Left ventricle myocardium inferior (tissue), 1 donor: ENCODE results near the gene PPP1R13B. TPM values are rescaled to one million over a fixed set of nuclear protein-coding genes. Genes with fewer than 3 reads are reported as not detected.

ENCODE experiments used
- DNase-seq: peaks from one replicate; pipeline ENCODE4 v3.0.0-alpha.2; 2020
- H3K27ac ChIP-seq: fragments of 200-600 bp; replicated peaks from 2 replicates; pipeline ENCODE4 v1.8.0; 2021
- H3K27me3 ChIP-seq: fragments of 200-600 bp; 2 replicates; pipeline ENCODE4 v1.8.0; 2021; ENCODE audit warnings: low read depth
- H3K36me3 ChIP-seq: fragments of 200-600 bp; 2 replicates; pipeline ENCODE4 v1.8.0; 2021
- H3K4me1 ChIP-seq: fragments of 200-600 bp; 2 replicates; pipeline ENCODE4 v1.8.0; 2021
- H3K4me3 ChIP-seq: fragments of 200-600 bp; 2 replicates; pipeline ENCODE4 v1.8.0; 2021; ENCODE audit warnings: mild to moderate bottlenecking, moderate library complexity
- H3K9me3 ChIP-seq: fragments of 200-600 bp; replicated peaks from 2 replicates; pipeline ENCODE4 v1.8.0; 2021
- intact Hi-C: fragments of 100-400 bp; cut with micrococcal nuclease; formaldehyde crosslinking; loops from one replicate; pipeline ENCODE4 v1.11.0; 2022
- total RNA-seq: library from RNA; stranded (reverse); fragmentation: NEBNext Ultra II Directional; extraction: Animal tissue kit (Norgen Biotek cat#: 25700); gene quantifications from one replicate; pipeline ENCODE4 v1.2.1, GENCODE V29; 2021
- TF ChIP-seq, protein P1 (sequence below): fragments of 200-600 bp; IDR thresholded peaks from 2 replicates; pipeline ENCODE4 v1.8.0; 2021; ENCODE audit warnings: antibody characterized with exemption, mild to moderate bottlenecking, borderline replicate concordance
- donor health status: DM: no; HTN: yes; CAD: no; lungs with severe emphysema.

The PPP1R13B gene
- total RNA-seq, 1 donor from 2014 or later = 104 TPM

DNA sequence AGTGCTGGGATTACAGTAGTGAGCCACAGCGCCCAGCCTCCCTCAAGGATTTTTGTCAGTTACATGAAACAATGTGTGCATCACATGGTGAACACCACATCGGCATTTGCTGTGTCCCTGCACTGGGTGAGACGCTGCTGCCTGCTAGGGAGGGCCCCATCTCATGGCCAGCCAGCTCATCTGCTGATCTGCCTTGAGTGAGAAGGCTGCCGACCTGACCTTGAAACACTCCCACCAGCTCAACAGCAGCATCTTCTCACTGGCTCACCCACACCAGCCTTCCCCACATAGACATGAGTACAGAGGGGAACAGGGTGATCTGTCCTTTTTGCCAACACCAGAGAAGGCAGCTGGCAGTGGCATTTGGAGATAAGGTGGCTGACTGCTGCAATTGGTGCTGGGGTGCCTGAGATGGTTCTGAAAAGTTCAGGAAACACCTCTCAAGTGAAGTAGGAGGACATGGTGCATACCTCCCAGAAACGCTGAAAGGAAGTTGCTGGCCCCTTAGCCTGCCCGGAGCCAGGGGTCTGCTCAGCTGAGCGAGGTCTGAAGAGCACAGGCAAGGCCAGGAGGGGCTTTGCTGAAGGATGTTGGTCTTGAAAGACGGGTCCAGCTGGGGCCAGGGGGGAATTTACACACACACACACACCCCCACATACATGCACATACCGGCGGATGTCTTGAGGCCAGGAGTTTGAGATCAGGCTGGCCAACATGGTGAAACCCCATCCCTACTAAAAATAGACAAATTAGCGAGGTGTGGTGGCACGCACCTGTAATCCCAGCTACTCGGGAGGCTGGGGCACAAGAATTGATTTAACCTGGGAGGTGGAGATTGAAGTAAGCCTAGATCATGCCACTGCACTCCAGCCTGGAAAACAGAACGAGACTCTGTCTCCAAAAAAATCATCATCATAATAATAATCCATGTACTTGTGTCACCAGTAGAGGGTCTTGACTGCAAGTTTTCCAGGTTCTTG lies 14.3 kb upstream of the PPP1R13B start:
- intact Hi-C loops = no loop called here
- no peak overlapping the region for H3K4me3 ChIP-seq
- no peaks in the 10 kb centered on the region for H3K9me3 ChIP-seq
- peaks cover 34% of the 10 kb centered on the region for H3K4me1 ChIP-seq
- no peaks in the 10 kb centered on the region for H3K27me3 ChIP-seq
- peak; percentile 68 for DNase-seq
- TF ChIP-seq, protein P1, sequence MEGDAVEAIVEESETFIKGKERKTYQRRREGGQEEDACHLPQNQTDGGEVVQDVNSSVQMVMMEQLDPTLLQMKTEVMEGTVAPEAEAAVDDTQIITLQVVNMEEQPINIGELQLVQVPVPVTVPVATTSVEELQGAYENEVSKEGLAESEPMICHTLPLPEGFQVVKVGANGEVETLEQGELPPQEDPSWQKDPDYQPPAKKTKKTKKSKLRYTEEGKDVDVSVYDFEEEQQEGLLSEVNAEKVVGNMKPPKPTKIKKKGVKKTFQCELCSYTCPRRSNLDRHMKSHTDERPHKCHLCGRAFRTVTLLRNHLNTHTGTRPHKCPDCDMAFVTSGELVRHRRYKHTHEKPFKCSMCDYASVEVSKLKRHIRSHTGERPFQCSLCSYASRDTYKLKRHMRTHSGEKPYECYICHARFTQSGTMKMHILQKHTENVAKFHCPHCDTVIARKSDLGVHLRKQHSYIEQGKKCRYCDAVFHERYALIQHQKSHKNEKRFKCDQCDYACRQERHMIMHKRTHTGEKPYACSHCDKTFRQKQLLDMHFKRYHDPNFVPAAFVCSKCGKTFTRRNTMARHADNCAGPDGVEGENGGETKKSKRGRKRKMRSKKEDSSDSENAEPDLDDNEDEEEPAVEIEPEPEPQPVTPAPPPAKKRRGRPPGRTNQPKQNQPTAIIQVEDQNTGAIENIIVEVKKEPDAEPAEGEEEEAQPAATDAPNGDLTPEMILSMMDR = no peak
- H3K36me3 ChIP-seq = no peaks in the 10 kb centered on the region
- peak overlapping the region; percentile 89 for H3K27ac ChIP-seq

DNA sequence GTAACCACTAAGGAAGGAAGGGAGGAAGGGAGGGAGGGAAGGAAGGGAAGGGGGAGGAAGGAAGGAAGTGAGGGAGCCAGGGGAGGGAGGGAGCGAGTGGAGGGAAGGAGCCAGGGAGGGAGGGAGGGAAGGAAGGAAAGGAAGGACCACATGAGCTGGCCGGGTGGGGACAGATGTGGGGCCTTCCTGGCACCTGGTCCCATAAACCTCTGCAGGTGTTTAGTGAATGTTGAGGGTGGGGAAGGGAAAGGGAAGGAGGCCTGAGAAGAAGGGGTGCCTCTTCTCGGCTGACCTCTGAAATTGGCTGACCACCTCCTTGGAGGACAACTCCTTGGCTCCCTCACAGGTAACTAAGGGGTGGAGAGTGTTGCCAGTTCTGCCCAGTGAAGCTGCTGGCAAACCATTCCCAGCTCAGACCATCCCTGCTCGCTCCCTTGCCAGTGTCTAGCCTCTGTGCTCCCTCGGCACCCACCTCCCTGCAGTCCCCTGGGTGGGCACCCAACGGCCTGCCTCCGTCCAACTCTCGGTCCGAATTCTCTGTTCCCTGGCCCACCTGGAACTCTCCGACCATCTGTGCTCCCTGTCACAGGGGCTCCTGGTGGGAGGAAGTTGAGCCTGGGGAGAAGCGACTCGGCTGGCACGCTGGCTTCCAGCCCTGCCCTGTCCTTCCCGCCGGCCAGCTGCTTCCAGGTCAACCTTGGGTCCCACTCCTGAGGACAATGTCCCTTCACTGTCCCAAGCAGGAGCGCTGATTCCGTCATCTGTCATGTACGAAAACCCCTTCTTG lies 12.2 kb upstream of the PPP1R13B start:
- Histone ChIP-seq H3K27me3 (no peaks in the 10 kb centered on the region), H3K4me1 (peaks cover 53% of the 10 kb centered on the region), H3K27ac (peak overlapping the region; percentile 89), H3K9me3 (no peaks in the 10 kb centered on the region), H3K36me3 (no peaks in the 10 kb centered on the region), H3K4me3 (no peak overlapping the region)
- intact Hi-C loops = no loop called here
- no peak for DNase-seq
- TF ChIP-seq, protein P1 = no peak

DNA sequence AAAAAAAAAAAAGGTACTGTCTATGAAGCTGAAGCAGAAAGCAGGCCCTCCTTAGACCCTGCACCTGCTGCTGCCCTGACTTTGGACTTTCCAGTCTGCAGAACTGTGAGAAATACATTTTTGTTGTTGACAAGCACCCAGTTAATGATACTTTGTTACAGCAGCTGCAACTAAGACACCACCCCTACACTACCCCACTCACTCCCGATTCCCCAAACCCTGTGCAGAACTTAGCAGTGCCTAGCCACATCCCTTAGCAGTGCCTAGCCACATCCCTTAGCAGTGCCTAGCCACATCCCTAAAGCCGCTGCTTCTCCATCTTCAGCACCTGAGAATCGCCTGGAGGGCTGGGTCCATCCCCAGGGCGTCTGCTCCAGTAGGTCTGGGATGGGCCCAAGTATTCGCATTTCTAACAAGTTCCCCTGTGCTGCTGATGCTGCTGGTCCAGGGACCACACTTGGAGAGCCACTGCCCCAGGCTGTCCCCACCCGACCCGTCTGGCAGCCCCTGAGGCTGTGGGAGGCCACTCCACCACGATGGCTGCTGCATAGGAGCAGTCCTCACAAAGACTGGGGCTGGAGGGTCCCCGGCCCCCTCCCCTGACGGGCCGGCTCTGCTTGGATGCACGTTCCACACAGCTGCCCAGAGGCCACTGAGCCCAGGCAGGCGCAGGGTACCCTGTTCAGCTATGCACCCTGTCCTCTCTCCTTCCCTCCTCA lies 10.8 kb upstream of the PPP1R13B start:
- H3K27me3 ChIP-seq = no peaks in the 10 kb centered on the region
- TF ChIP-seq, protein P1 = no peak
- H3K27ac ChIP-seq = no peak overlapping the region
- no peaks in the 10 kb centered on the region for H3K9me3 ChIP-seq
- peaks cover 52% of the 10 kb centered on the region for H3K4me1 ChIP-seq
- no peak for DNase-seq
- intact Hi-C loops = no loop called here
- no peaks in the 10 kb centered on the region for H3K36me3 ChIP-seq
- no peak overlapping the region for H3K4me3 ChIP-seq

DNA sequence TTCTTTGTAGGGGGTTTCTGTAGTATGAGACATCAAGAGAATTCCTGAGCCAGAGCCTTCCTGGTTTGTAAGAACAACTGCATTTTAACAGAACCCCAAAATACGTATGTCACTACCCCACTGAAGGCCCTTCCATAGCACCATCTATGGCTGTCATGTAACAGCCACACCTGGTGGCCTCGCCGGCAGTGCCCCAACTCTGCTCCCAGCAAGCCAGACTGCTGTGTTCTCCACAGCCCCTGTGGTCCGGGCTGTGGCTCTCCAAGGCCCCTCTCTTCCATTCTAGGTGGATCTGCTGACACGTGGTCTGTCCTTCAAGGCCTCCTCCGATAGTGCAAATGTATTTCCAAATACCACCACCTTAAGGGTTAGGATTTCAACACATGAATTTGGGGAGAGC lies 9.9 kb upstream of the PPP1R13B start:
- Histone ChIP-seq H3K4me1 (peaks cover 47% of the 10 kb centered on the region), H3K4me3 (no peak overlapping the region), H3K36me3 (no peaks in the 10 kb centered on the region), H3K9me3 (no peaks in the 10 kb centered on the region), H3K27me3 (no peaks in the 10 kb centered on the region), H3K27ac (no peak overlapping the region)
- TF ChIP-seq, protein P1 = no peak
- intact Hi-C loops = no loop called here
- no peak for DNase-seq

DNA sequence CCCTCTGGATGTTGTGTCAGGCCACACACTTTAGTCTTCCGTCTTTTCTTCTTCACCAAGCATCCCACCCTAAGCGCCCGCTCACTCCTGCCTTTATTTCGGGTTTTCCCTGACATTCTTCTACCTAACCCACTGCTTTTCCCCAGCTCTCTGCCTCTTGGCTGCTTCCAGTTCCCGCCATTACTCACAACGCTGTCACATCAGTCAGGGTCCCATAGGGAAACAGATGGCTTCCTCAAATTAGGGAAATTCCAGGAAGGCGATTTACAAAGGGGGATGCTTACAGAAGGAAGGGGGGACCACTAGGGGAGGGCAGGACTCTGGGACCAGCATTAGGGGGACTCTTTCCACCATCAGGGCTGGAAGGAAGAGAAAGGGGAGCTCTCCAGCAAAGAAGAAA lies 9.2 kb upstream of the PPP1R13B start:
- Histone ChIP-seq H3K27ac (no peak overlapping the region), H3K36me3 (no peaks in the 10 kb centered on the region), H3K9me3 (no peaks in the 10 kb centered on the region), H3K4me1 (peaks cover 41% of the 10 kb centered on the region), H3K4me3 (no peak overlapping the region), H3K27me3 (no peaks in the 10 kb centered on the region)
- intact Hi-C loops = no loop called here
- DNase-seq = no peak
- TF ChIP-seq, protein P1 = no peak
